ENCODE data around the gene DPP6.

DPP6 gene

DNA sequence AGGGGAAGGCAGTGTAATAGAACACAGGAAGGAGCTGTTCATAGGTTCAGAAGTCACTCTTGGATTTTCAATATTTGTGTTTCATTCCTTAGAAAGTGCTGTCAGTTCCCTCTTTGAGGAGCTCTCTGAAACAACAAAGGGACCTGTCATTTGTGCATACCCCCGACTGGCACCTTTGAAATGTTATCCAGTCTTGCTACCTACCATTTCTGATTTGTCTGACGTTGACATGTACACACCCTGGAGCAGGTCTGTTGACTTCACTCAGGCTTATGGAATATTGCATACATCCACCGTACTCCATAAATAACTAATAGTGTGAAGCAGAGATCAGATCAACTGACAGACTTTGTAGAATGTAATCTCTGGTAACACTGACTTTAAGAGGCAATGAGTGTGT lies 189.8 kb downstream of the DPP6 start:
- Histone ChIP-seq H3K27ac (no peak overlapping the region), H3K9me3 (ENCODE audit: severe bottlenecking) (peaks cover 10% of the 10 kb centered on the region), H3K27me3 (ENCODE audit: insufficient read depth, low read depth, severe bottlenecking) (no peaks in the 10 kb centered on the region), H3K4me3 (ENCODE audit: low read depth, low read length) (no peak overlapping the region), H3K36me3 (no peaks in the 10 kb centered on the region)
- DNase-seq, result no peak
- TF ChIP-seq, protein P1, sequence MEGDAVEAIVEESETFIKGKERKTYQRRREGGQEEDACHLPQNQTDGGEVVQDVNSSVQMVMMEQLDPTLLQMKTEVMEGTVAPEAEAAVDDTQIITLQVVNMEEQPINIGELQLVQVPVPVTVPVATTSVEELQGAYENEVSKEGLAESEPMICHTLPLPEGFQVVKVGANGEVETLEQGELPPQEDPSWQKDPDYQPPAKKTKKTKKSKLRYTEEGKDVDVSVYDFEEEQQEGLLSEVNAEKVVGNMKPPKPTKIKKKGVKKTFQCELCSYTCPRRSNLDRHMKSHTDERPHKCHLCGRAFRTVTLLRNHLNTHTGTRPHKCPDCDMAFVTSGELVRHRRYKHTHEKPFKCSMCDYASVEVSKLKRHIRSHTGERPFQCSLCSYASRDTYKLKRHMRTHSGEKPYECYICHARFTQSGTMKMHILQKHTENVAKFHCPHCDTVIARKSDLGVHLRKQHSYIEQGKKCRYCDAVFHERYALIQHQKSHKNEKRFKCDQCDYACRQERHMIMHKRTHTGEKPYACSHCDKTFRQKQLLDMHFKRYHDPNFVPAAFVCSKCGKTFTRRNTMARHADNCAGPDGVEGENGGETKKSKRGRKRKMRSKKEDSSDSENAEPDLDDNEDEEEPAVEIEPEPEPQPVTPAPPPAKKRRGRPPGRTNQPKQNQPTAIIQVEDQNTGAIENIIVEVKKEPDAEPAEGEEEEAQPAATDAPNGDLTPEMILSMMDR (IDR thresholded peaks at IDR 0.05; ENCODE audit: low read depth, low read length), result no peak

DNA sequence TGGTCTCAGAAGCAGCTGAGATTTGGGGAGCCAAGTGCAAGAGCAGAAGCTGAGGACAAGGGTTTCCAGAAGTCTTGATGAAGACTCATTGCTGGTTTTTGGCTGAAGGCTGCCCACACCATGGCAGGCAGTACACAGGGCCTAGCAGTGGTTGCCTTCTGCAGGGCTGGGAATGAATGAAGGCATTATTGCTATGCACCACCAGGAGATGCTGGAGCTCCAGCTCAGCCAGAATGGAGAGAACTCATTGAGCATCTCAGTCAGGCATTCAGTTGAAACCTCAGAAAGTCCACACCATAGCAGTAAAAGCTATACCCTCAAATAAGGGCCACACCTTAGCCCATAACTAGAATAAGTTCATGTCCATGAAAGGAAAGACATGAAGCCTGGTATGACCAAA lies 190.5 kb downstream of the DPP6 start:
- H3K27me3 ChIP-seq (ENCODE audit: insufficient read depth, low read depth, severe bottlenecking), result no peaks in the 10 kb centered on the region
- no peaks in the 10 kb centered on the region for H3K36me3 ChIP-seq
- no peak for DNase-seq
- H3K4me3 ChIP-seq (ENCODE audit: low read depth, low read length), result no peak overlapping the region
- peaks cover 10% of the 10 kb centered on the region for H3K9me3 ChIP-seq (ENCODE audit: severe bottlenecking)
- TF ChIP-seq, protein P1 (IDR thresholded peaks at IDR 0.05; ENCODE audit: low read depth, low read length), result no peak
- no peak overlapping the region for H3K27ac ChIP-seq

DNA sequence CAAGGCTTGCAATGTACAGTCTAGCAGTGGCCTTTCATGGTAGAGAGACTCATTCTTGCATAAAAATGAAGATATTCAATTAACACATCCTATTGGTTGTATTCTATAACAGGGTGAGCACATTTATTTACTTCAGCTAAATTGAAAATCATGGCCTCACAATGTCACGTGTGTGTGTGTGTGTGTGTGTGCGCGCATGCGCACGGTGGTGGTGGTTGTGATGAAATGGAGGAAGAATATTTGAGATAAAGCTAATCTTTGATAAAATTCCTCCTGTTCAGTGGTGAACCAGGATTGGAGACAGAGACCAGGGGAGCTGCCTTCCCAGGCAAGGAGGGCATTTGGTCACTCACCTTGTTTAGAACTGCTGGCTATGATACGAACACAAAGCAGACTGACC lies 199.8 kb downstream of the DPP6 start:
- Histone ChIP-seq H3K4me3 (ENCODE audit: low read depth, low read length) (no peak overlapping the region), H3K9me3 (ENCODE audit: severe bottlenecking) (no peaks in the 10 kb centered on the region), H3K27me3 (ENCODE audit: insufficient read depth, low read depth, severe bottlenecking) (no peaks in the 10 kb centered on the region), H3K36me3 (no peaks in the 10 kb centered on the region), H3K27ac (no peak overlapping the region)
- TF ChIP-seq, protein P1 (IDR thresholded peaks at IDR 0.05; ENCODE audit: low read depth, low read length), result no peak
- DNase-seq, result no peak

DNA sequence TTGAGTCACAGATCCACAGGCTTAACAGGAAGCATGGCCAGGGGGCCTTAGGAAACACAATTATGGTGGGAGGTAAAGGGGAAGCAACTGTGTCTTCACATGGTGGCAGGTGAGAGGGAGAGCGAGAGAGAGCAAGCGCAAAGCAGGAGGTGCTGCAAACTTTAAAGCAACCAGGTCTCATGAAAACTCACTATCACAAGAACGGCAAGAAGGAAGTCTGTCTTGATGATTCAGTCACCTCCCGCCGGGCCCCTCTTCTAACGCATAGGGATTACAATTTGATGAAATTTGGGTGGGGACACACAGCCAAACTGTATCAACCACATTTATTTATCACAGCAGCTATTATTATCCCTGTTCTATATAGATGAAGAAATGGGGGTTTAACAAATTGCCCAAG lies 201.6 kb downstream of the DPP6 start:
- Histone ChIP-seq H3K9me3 (ENCODE audit: severe bottlenecking) (no peaks in the 10 kb centered on the region), H3K4me3 (ENCODE audit: low read depth, low read length) (no peak overlapping the region), H3K27me3 (ENCODE audit: insufficient read depth, low read depth, severe bottlenecking) (no peaks in the 10 kb centered on the region), H3K36me3 (no peaks in the 10 kb centered on the region), H3K27ac (no peak overlapping the region)
- no peak for DNase-seq
- TF ChIP-seq, protein P1 (IDR thresholded peaks at IDR 0.05; ENCODE audit: low read depth, low read length), result no peak

DNA sequence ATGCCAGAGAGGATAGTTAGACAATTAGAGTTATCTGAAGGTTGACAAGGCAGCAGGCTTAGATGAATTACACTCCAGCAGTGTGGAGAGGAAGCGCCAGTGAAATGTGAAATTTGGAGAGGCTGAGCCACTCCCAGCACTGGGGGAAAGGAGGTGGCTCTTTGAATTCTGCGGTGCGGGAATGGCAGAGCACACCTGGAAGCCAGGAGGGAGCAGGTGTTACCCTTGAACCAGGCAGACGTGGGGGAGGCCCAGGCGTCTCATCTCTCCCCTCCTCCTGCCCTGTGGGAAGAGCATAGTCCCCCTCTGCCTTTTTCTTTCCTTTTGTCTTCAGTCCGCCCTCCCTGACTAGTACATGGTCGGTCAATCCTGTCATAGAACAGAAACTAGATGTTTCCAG lies 203.1 kb downstream of the DPP6 start:
- H3K36me3 ChIP-seq, result no peaks in the 10 kb centered on the region
- H3K9me3 ChIP-seq (ENCODE audit: severe bottlenecking), result no peaks in the 10 kb centered on the region
- DNase-seq, result no peak
- TF ChIP-seq, protein P1 (IDR thresholded peaks at IDR 0.05; ENCODE audit: low read depth, low read length), result no peak
- H3K4me3 ChIP-seq (ENCODE audit: low read depth, low read length), result no peak overlapping the region
- no peak overlapping the region for H3K27ac ChIP-seq
- H3K27me3 ChIP-seq (ENCODE audit: insufficient read depth, low read depth, severe bottlenecking), result no peaks in the 10 kb centered on the region

DNA sequence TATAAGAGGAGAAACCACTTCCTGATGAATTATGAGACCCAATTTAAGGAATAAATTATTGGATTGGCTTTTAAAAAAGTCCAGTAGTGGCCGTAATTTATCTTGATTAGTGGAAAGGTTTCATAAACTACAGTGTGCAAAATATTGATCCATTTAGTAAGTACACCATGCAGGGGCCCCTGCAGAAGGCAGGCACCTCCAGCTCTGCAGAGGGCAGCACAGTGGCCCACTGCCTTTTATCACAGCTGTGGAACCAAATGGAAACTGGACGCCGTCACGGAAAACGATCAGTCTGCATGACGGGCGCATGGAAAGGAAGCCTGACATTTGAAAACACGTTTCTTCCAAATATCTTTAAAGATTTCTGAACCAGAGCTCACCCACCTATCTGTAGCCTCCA lies 204.0 kb downstream of the DPP6 start:
- no peak overlapping the region for H3K4me3 ChIP-seq (ENCODE audit: low read depth, low read length)
- no peaks in the 10 kb centered on the region for H3K9me3 ChIP-seq (ENCODE audit: severe bottlenecking)
- H3K27ac ChIP-seq, result no peak overlapping the region
- no peaks in the 10 kb centered on the region for H3K36me3 ChIP-seq
- DNase-seq, result no peak
- no peaks in the 10 kb centered on the region for H3K27me3 ChIP-seq (ENCODE audit: insufficient read depth, low read depth, severe bottlenecking)
- TF ChIP-seq, protein P1 (IDR thresholded peaks at IDR 0.05; ENCODE audit: low read depth, low read length), result no peak
